ENCODE measurements around the gene KIAA0825.

DNA sequence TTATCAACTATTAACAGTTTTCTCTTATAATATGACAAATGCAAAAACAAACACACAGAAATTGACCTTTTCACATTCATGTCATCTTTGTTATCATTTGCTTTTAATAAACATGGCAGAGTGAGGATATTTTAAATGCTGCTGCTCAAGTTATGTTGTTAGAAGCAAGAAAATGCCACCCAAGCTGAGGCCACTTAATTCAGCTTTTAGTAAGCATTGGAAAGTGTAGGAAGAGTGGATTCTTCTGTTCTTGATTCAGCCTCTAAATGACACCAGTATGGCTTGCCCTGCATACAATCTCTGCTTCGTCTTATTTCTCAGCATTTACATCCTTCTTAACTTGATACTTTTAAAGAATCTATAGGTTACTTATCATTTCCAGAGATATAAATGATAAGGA lies 456.6 kb downstream of the KIAA0825 start:
- TF ChIP-seq SUZ12 (IDR thresholded peaks at IDR 0.05; ENCODE audit: extremely low read depth, insufficient read depth, insufficient read length) (no peak), ZNF274 (IDR thresholded peaks at IDR 0.05; ENCODE audit: low read depth, low read length) (no peak), YY1 (IDR thresholded peaks at IDR 0.05; ENCODE audit: insufficient read depth, insufficient read length) (no peak)
